GM11168 (cell line): Measurements from ENCODE around the gene FAM170B.

ENCODE experiments used
- in situ Hi-C: fragments of 300-500 bp; cut with MboI; formaldehyde crosslinking; loops from one replicate; pipeline ENCODE4 v1.12.0; 2022; ENCODE audit warnings: low sequenced_read_pairs; ENCODE audit not compliant: unreplicated experiment

Gene FAM170B

DNA sequence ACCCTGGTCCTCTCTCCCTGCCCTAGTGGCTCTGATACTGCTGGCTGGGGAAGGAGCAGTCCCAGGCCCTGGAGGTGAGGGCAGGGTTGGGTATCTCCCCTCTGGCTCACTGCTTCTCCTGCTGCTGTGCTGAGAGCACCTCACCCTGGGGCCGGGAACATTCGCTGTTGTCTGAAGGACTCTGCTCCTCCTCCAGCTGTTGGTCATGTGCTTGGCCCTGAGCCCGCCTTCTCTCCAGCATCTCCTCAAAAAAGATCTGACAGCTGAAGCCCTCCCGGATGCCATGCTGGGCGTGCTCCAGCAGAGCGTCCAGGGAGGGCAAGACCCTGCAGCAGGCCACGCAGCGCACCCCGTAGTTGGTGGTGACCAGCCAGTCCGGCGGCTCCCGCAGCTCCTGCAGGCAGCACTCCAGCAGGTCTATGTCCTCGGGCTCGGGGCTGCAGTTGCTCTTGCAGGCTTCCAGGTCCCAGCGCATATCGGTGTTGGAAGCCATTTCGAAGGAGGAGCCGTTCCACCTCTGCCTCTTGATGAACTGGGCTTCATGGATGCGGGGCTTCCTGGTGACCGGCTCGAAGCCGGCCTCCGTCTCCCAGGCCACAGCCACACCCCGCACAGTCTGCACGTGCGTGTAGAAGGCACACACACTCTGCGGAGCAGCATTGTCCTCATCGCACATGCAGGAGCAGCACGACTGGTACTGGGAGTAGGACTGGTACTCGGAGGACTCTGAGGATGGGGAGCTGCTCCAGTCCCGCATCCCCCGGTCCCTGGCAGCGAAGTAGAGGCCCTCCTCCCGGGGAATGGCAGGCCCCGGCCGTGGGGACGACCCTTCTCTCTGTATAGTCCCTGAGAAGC, 2.1 kb downstream of the FAM170B start:
- in situ Hi-C loops, result no loop called here

DNA sequence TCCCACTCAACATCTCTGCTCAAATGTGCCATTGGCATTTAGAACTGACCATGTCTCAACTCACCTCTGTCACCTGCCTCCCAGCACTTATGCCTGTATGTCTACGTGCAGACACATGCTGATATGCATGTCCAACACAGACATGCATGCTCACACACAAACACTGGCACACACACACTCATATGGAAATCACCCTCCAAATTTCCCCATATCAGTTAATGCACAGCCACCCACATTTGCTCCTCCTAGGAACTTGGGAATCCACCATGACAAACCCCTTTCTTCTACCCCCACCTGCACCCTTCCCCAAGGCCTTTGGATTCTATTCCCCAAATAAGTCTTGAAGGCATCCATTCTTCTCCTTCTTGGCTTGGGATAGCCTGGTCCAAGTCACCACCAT, 4.4 kb downstream of the FAM170B start:
- in situ Hi-C loops, result no loop called here

DNA sequence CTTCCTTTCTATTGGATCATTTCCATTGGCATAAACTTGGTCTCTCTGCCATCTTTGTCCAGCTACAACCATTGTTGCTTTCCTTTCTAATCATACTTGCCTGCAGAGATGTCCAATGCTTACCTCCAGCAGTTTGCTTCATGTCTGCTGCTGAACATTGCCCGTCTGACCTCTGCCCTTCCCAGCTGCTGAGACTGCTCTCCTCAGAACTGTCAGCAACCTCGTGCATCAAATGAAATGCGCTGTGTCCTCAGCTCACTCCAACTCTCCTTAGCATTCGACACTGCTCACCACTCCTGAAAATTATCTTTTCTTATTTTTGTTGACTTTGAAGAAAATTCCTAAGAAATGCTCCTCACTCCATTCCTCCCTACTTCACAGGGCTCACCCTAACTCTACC, 5.0 kb downstream of the FAM170B start:
- in situ Hi-C loops, result no loop called here

DNA sequence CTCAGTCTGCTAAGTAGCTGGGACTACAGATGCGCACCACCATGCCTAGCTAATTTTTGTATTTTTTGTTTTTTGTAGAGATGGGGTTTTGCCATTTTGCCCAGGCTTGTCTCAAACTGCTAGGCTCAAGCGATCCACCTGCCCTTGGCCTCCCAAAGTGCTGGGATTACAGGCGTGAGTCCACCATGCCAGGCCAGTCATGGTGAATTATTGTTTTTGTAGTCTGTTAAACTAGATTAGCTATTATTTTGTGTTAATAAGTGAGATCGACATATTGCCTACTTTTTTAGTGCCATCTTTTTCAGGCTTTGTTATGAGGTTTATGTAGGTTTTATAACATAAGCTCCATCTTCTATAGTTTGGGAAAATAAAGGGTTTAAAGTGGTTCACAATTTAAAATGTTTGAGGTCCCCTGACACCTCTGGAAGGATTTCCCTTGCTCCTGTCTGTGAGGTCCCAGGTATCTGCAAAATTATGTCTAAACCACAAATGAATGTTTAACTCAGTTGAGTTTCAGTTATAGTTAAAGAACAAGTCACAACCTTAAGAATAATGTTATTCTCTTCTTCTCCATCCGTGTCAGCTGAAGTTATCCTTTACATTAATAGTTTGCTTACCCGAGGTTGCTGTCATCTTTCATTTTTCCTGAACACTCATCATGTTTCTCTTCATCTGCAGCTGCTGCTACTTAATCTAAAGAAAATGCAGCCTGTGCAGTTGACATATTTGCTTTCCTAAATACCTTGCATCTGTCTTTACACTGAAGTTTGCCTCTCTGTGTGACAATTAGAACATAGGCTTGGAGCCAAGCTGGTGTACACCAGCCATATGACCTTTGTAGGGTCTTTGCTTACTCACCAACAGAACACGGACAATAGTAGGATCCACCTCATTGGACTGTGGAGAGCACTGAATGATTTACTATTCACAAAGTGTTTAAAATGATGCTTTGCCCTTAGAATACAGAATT, 9.6 kb downstream of the FAM170B start:
- in situ Hi-C loops, result no loop called here

- in situ Hi-C loops, result no loop called here
These were observed 12.9 kb downstream of the FAM170B start for GRCh38 chr10:49120911-49121310.

- in situ Hi-C loops, result no loop called here
These were observed 14.1 kb downstream of the FAM170B start for GRCh38 chr10:49119746-49120145.

DNA sequence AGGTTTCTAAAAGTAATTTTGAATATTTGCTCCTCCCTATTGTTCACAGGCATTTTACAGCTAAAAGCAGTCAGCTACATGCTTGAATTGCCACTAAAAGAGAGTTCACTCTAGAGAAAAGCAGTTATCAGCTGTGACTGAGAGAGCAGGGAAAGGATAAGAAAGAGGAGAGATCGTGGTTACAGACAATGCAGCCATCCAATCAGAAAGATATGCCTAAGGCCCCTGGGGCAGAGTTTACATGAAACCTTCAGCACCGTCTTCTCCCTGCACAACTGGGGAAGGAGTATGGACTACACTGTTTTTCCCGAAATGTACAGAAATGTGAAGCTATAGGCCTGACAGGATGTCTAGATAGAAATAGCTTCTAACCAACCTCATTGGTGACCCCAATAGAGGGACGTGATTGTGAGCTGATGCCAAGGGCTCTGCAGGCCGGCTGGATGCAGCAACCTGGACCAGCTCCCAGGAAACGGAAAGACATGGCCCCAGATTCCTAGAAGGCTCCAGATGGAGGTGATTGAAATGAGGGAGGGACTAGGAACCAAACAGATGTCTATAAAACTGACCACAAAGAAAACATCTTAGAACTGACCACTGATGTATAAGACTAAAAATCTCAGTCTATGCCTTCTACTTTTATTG, 15.3 kb downstream of the FAM170B start:
- in situ Hi-C loops, result no loop called here

DNA sequence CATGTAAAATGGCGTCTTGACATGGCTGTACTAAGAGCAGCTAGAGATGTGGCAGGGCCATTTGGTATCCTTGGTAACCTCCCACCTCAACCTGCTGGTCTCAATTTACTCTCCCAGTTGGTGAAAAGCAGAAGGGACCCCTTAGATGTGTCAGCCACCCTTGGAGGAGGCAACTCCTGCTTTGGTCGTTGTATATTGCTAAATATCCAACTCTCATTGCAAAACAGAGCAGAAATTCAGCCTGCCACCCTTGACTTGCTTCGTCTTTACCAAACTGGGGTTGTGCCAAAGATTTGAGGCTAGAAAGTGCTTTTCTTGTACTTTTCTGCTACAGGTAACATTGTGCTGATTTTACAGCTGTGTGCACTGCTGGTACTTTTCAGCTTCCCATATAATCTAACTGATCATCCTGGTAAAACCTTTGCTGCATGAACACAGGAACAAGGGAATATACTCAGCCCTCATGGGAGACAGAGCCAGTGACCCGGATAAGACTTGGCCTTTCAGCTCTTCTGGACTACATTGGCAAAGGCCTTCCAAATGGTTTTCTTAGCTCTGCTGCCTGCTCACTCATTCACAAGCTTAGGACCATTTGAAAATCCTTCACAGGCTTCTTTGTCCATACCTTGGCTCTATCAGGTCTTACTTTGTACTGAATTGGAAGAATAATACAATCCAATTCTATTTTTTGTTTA, 16.3 kb downstream of the FAM170B start:
- in situ Hi-C loops, result no loop called here

DNA sequence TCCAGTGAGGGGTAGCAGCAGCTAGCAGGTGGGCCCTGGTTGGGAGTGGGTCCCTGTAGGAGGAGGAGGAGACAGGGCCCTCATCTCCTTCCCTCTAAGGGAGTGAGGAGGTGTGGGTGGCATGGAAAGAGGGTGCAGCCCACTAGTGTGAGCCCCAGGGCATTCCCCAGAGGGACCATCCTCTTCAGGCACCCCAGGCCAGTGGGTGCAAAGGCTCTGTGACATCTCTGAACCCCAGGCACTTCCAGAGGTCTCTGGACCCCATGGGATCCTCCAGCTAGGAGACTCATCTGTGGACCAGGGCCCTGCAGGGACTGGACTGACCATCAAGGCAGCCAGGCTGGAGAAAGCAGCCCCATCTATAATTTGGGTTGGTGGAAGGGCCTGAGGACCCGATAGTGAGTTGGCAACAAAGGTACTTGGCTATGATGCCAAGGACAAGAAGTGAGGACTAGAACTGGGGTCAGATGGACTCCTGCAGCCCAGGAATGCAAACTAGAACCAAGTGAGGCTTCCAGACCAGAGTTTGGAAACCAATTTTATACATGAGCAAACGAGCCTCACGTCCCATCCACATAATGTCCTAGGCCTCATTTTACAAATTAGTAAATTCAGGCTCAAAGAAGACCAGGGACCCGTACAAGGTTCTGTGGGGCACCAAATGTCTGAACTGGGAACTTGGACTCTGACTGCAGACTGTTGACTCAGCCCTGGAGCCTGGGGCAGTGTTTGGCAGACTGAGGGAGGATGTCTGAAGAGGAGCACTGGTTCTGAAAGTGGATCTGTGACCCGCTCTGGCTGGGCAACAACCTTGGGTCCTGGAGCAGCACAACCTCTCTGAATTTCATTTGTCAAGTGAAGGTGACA, 17.1 kb downstream of the FAM170B start:
- in situ Hi-C loops, result no loop called here

- in situ Hi-C loops, result no loop called here
These were observed 17.9 kb downstream of the FAM170B start for GRCh38 chr10:49115796-49116508.

GRCh38 chr10:49115015-49115795, 18.6 kb downstream of the FAM170B start, which contains the start of gene VSTM4:
TSS of gene VSTM4 (minus strand) at chr10:49115522. CDS start at chr10:49115485, 37 bp downstream.
- in situ Hi-C loops, result no loop called here

- in situ Hi-C loops, result no loop called here
These were observed 19.2 kb downstream of the FAM170B start for GRCh38 chr10:49114718-49115014.

GRCh38 chr10:49113741-49114141, 20.1 kb downstream of the FAM170B start:
- in situ Hi-C loops, result no loop called here

DNA sequence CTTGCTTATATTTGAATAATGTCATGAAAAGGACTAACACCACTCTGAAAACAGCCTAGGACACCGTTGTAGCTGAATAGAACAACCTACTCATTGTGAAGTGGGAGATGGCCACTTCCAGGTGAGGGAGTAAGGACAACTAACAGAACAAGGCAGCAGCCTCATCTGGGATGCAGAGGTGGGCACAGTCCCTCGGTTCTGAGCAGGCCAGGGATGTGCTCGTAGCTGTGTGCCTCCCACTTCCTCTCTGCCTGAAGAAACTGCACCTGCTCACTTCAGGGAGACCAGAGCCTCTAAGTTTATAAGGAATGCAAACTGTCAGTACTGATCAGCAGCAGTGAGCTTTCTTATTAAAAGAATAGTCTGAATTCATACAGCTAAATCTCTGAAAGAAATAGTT, 21.0 kb downstream of the FAM170B start:
- in situ Hi-C loops, result no loop called here

DNA sequence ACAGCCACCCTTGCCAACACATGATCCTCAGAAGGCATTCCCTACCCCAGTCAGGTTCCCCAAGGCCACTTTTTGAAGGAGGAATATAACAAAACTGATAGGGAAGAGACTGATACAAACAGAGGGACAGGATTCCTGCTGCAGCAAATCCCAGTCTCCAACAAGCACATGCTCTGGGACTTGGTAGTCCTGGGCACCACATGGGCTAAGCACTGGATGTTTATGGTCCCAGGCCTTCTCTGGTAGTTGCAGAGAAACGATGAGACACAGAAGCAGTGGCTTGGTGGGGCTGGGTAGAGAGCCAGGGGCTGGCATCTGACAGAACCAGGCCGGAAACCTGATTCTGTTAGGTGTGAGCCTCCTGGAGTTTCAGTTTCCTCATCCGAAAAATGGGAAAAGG, 21.7 kb downstream of the FAM170B start:
- in situ Hi-C loops, result no loop called here

- in situ Hi-C loops, result no loop called here
These were observed 22.5 kb downstream of the FAM170B start for GRCh38 chr10:49111320-49111698.

DNA sequence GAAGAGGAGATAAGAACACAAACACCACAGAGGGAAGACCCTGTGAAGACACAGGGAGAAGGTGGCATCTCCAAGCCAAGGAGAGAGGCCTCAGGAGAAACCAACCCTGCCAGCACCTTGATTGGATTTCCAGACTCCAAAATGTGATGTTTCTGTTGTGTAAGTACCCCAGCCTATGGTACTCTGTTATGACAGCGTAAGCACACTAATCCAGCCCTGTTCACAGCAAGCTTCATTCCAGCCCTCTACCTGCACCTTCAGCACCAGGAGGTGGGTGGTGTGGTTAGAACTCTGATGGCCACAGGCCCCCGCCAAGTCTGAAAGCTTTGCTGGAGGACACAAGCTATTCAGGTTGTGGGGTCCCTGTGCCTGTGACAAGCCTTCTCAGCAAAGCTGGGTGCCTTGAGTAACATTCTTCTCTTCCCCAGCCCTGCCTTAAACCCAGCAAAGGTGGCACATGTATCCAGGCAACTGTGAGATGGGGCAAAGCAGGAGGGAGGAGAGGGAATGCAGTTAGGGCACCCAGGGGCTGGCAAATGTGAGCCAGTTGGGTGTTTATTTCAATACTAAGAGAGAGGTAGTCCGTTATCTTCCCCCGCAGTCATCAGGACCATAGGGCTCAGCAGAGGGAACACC, 23.0 kb downstream of the FAM170B start:
- in situ Hi-C loops, result no loop called here
